ENCODE results near the gene MCM9.

Gene MCM9

GRCh38 chr6:118945217-118945616 is 10.3 kb upstream of the MCM9 start:
- Histone ChIP-seq H3K9ac (ENCODE audit: low read length) (no peak overlapping the region), H3K27me3 (ENCODE audit: low read depth, low read length) (no peaks in the 10 kb centered on the region), H3K4me2 (ENCODE audit: low read length) (no peak overlapping the region), H4K20me1 (ENCODE audit: insufficient read depth, low read length) (no peaks in the 10 kb centered on the region), H3K27ac (ENCODE audit: low read length) (no peak overlapping the region), H3K79me2 (ENCODE audit: low read length) (no peaks in the 10 kb centered on the region), H2AFZ (ENCODE audit: low read depth, low read length) (no peak overlapping the region), H3K4me3 (ENCODE audit: low read length) (no peak overlapping the region), H3K36me3 (replicated peaks; ENCODE audit: low read depth, low read length) (no peaks in the 10 kb centered on the region), H3K9me3 (ENCODE audit: insufficient read depth, low read length) (no peaks in the 10 kb centered on the region), H3K4me1 (ENCODE audit: low read length) (no peaks in the 10 kb centered on the region)
- TF ChIP-seq EZH2phosphoT487 (IDR thresholded peaks at IDR 0.05; ENCODE audit: low read depth): no peak
- TF ChIP-seq, protein P1, sequence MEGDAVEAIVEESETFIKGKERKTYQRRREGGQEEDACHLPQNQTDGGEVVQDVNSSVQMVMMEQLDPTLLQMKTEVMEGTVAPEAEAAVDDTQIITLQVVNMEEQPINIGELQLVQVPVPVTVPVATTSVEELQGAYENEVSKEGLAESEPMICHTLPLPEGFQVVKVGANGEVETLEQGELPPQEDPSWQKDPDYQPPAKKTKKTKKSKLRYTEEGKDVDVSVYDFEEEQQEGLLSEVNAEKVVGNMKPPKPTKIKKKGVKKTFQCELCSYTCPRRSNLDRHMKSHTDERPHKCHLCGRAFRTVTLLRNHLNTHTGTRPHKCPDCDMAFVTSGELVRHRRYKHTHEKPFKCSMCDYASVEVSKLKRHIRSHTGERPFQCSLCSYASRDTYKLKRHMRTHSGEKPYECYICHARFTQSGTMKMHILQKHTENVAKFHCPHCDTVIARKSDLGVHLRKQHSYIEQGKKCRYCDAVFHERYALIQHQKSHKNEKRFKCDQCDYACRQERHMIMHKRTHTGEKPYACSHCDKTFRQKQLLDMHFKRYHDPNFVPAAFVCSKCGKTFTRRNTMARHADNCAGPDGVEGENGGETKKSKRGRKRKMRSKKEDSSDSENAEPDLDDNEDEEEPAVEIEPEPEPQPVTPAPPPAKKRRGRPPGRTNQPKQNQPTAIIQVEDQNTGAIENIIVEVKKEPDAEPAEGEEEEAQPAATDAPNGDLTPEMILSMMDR (IDR thresholded peaks at IDR 0.05; ENCODE audit: low read depth, low read length): no peak

DNA sequence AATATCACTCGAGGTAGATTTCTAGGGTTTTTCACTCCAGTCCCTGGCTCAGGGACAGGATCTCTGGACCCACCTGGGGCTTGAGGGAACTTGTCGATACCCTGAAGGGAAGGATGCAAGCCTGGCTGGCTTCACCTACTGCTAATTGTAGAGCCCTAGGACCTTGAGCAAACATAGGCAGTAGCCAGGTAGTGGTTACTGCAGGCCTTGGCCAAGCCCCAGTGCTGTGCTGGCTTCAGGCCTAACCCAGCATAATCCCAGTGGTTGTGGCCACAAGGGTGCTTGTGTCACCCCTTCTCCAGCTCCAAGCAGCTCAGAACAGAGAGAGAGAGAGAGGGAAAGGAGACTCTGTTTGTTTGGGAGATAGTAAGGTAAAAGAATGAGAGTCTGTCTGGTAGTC is 5.8 kb upstream of the MCM9 start:
- no peak overlapping the region for H3K27ac ChIP-seq (ENCODE audit: low read length)
- H3K9ac ChIP-seq (ENCODE audit: low read length): no peak overlapping the region
- no peak overlapping the region for H2AFZ ChIP-seq (ENCODE audit: low read depth, low read length)
- H3K9me3 ChIP-seq (ENCODE audit: insufficient read depth, low read length): no peaks in the 10 kb centered on the region
- no peak overlapping the region for H3K4me2 ChIP-seq (ENCODE audit: low read length)
- no peaks in the 10 kb centered on the region for H4K20me1 ChIP-seq (ENCODE audit: insufficient read depth, low read length)
- H3K4me3 ChIP-seq (ENCODE audit: low read length): no peak overlapping the region
- no peak for TF ChIP-seq EZH2phosphoT487 (IDR thresholded peaks at IDR 0.05; ENCODE audit: low read depth)
- TF ChIP-seq, protein P1 (IDR thresholded peaks at IDR 0.05; ENCODE audit: low read depth, low read length): no peak
- peaks cover 4% of the 10 kb centered on the region for H3K4me1 ChIP-seq (ENCODE audit: low read length)
- no peaks in the 10 kb centered on the region for H3K79me2 ChIP-seq (ENCODE audit: low read length)
- H3K36me3 ChIP-seq (replicated peaks; ENCODE audit: low read depth, low read length): no peaks in the 10 kb centered on the region
- no peaks in the 10 kb centered on the region for H3K27me3 ChIP-seq (ENCODE audit: low read depth, low read length)

DNA sequence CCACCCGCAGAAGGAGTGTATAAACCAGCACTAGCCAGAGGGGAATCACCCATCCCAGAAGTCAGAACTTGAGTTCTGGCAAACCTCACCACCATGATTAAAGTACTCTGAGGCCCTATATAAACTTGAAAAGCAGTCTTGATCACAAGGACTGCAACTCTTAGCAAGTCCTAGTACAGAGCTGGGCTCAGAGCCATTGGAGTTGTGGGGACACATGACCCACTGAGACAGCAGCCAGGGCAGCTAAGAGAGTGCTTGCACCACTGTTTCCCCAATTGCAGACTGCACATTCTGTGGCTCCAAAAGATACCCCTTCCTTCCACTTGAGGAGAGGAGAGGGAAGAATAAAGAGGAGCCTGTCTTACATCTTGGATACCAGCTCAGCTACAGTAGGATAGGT is 4.7 kb upstream of the MCM9 start:
- Histone ChIP-seq H3K27me3 (ENCODE audit: low read depth, low read length) (no peaks in the 10 kb centered on the region), H3K4me3 (ENCODE audit: low read length) (no peak overlapping the region), H3K9ac (ENCODE audit: low read length) (no peak overlapping the region), H3K36me3 (replicated peaks; ENCODE audit: low read depth, low read length) (no peaks in the 10 kb centered on the region), H3K27ac (ENCODE audit: low read length) (no peak overlapping the region), H2AFZ (ENCODE audit: low read depth, low read length) (no peak overlapping the region), H3K4me1 (ENCODE audit: low read length) (peaks cover 8% of the 10 kb centered on the region), H4K20me1 (ENCODE audit: insufficient read depth, low read length) (no peaks in the 10 kb centered on the region), H3K4me2 (ENCODE audit: low read length) (no peak overlapping the region), H3K79me2 (ENCODE audit: low read length) (no peaks in the 10 kb centered on the region), H3K9me3 (ENCODE audit: insufficient read depth, low read length) (no peaks in the 10 kb centered on the region)
- TF ChIP-seq, protein P1 (IDR thresholded peaks at IDR 0.05; ENCODE audit: low read depth, low read length): no peak
- no peak for TF ChIP-seq EZH2phosphoT487 (IDR thresholded peaks at IDR 0.05; ENCODE audit: low read depth)

- no peak overlapping the region for H2AFZ ChIP-seq (ENCODE audit: low read depth, low read length)
- H3K9ac ChIP-seq (ENCODE audit: low read length): no peak overlapping the region
- no peaks in the 10 kb centered on the region for H4K20me1 ChIP-seq (ENCODE audit: insufficient read depth, low read length)
- peak overlapping the region; percentile 90 for H3K4me2 ChIP-seq (ENCODE audit: low read length)
- H3K9me3 ChIP-seq (ENCODE audit: insufficient read depth, low read length): no peaks in the 10 kb centered on the region
- TF ChIP-seq, protein P1 (IDR thresholded peaks at IDR 0.05; ENCODE audit: low read depth, low read length): no peak
- TF ChIP-seq EZH2phosphoT487 (IDR thresholded peaks at IDR 0.05; ENCODE audit: low read depth): no peak
- no peak overlapping the region for H3K27ac ChIP-seq (ENCODE audit: low read length)
- no peaks in the 10 kb centered on the region for H3K36me3 ChIP-seq (replicated peaks; ENCODE audit: low read depth, low read length)
- H3K4me1 ChIP-seq (ENCODE audit: low read length): peaks cover 13% of the 10 kb centered on the region
- H3K4me3 ChIP-seq (ENCODE audit: low read length): peak overlapping the region; percentile 99; the same call in 1 of the 2 replicates
- H3K27me3 ChIP-seq (ENCODE audit: low read depth, low read length): no peaks in the 10 kb centered on the region
- no peaks in the 10 kb centered on the region for H3K79me2 ChIP-seq (ENCODE audit: low read length)
Measured at GRCh38 chr6:118935978-118936703, 1.2 kb upstream of the MCM9 start.
